HFFc6 (cell line): Measurements from ENCODE around the gene FCER1A. TPM values are rescaled to one million over a fixed set of nuclear protein-coding genes. Genes with fewer than 3 reads are reported as not detected.

Experiments
- DNase-seq: peaks from one replicate; pipeline ENCODE4 v3.0.0-alpha.2; 2018
- H3K27ac Mint-ChIP-seq: 2 replicates; pipeline ENCODE4 v1.8.0; 2020; ENCODE audit warnings: mild to moderate bottlenecking, mixed read lengths
- H3K27me3 Mint-ChIP-seq: 2 replicates; pipeline ENCODE4 v1.8.0; 2021; ENCODE audit warnings: mild to moderate bottlenecking, moderate library complexity, mixed read lengths; ENCODE audit not compliant: insufficient read depth
- H3K36me3 Mint-ChIP-seq: 2 replicates; pipeline ENCODE4 v1.8.0; 2021; ENCODE audit warnings: low read depth, mixed read lengths
- H3K4me1 Mint-ChIP-seq: 2 replicates; pipeline ENCODE4 v1.8.0; 2020; ENCODE audit warnings: low read depth, mixed read lengths
- H3K4me3 Mint-ChIP-seq: 2 replicates; pipeline ENCODE4 v1.8.0; 2020; ENCODE audit warnings: mild to moderate bottlenecking, moderate library complexity, mixed read lengths
- H3K9me3 Mint-ChIP-seq: 2 replicates; pipeline ENCODE4 v1.8.0; 2020; ENCODE audit warnings: mild to moderate bottlenecking, mixed read lengths
- CTCF ChIP-seq: fragments of 200-600 bp; sonication (generic); IDR thresholded peaks from 2 replicates; pipeline ENCODE4 v1.5.0; 2021; ENCODE audit warnings: antibody characterized with exemption, mild to moderate bottlenecking
- long read RNA-seq: library from polyadenylated mRNA; unstranded; transcript quantifications from one replicate; pipeline ENCODE4 v2.0.0, GENCODE V29; 2019
- total RNA-seq, 6 experiments: library from RNA; stranded (reverse); fragmentation: NEBNext Ultra II Directional; extraction: Animal tissue kit (Norgen Biotek cat#: 25700); gene quantifications; 2 replicates in 1 of 6; 3 replicates in 5 of 6; pipeline ENCODE4 v1.2.3, GENCODE V29; 2021

FCER1A gene
- not detected for total RNA-seq
- long read RNA-seq, result 0 reads

GRCh38 chr1:159302095-159302494 is at the start of gene FCER1A:
Gene FCER1A (plus strand): TSS chr1:159302336. CDS start chr1:159302365, 29 bp downstream.
- peaks cover 31% of the 10 kb centered on the region; the same call in 1 of the 2 replicates for H3K4me1 Mint-ChIP-seq
- no peak for DNase-seq
- no peaks in the 10 kb centered on the region for H3K9me3 Mint-ChIP-seq
- no peak for TF ChIP-seq CTCF
- no peaks in the 10 kb centered on the region for H3K36me3 Mint-ChIP-seq
- H3K27me3 Mint-ChIP-seq, result peaks cover 2% of the 10 kb centered on the region; the same call in 1 of the 2 replicates
- no peak within 1 kb of the TSS for H3K27ac Mint-ChIP-seq
- no peak within 1 kb of the TSS for H3K4me3 Mint-ChIP-seq

GRCh38 chr1:159261311-159261710 is 40.8 kb upstream of the FCER1A start:
- no peak overlapping the region for H3K4me3 Mint-ChIP-seq
- H3K9me3 Mint-ChIP-seq, result peaks cover under 1% of the 10 kb centered on the region; the same call in 1 of the 2 replicates
- no peak for TF ChIP-seq CTCF
- H3K4me1 Mint-ChIP-seq, result no peaks in the 10 kb centered on the region; the same call in 1 of the 2 replicates
- no peak for DNase-seq
- no peaks in the 10 kb centered on the region for H3K36me3 Mint-ChIP-seq
- no peaks in the 10 kb centered on the region for H3K27me3 Mint-ChIP-seq
- H3K27ac Mint-ChIP-seq, result no peak overlapping the region

- TF ChIP-seq CTCF, result no peak
- no peak overlapping the region for H3K4me3 Mint-ChIP-seq
- no peak overlapping the region for H3K27ac Mint-ChIP-seq
- H3K36me3 Mint-ChIP-seq, result no peaks in the 10 kb centered on the region
- H3K27me3 Mint-ChIP-seq, result no peaks in the 10 kb centered on the region
- no peaks in the 10 kb centered on the region; the same call in 1 of the 2 replicates for H3K4me1 Mint-ChIP-seq
- H3K9me3 Mint-ChIP-seq, result no peaks in the 10 kb centered on the region
- DNase-seq, result no peak
Observed at GRCh38 chr1:159261721-159262494, 40.2 kb upstream of the FCER1A start.

- DNase-seq, result no peak
- H3K27ac Mint-ChIP-seq, result no peak overlapping the region
- no peak overlapping the region for H3K4me3 Mint-ChIP-seq
- no peaks in the 10 kb centered on the region for H3K9me3 Mint-ChIP-seq
- H3K4me1 Mint-ChIP-seq, result no peaks in the 10 kb centered on the region; the same call in 1 of the 2 replicates
- peaks cover 4% of the 10 kb centered on the region for H3K27me3 Mint-ChIP-seq
- H3K36me3 Mint-ChIP-seq, result peaks cover 12% of the 10 kb centered on the region; the same call in 1 of the 2 replicates
- TF ChIP-seq CTCF, result no peak
Observed at GRCh38 chr1:159266832-159267231, 35.3 kb upstream of the FCER1A start.

GRCh38 chr1:159274631-159275030 is 27.5 kb upstream of the FCER1A start:
- H3K27me3 Mint-ChIP-seq, result peaks cover 2% of the 10 kb centered on the region; the same call in 1 of the 2 replicates
- H3K4me3 Mint-ChIP-seq, result no peak overlapping the region
- no peaks in the 10 kb centered on the region; the same call in 1 of the 2 replicates for H3K9me3 Mint-ChIP-seq
- no peak overlapping the region for H3K27ac Mint-ChIP-seq
- peaks cover 3% of the 10 kb centered on the region; the same call in 1 of the 2 replicates for H3K36me3 Mint-ChIP-seq
- no peak for TF ChIP-seq CTCF
- peaks cover 14% of the 10 kb centered on the region for H3K4me1 Mint-ChIP-seq
- DNase-seq, result no peak
